ENCODE data around the gene CFAP90. TPM values are rescaled to one million over a fixed set of nuclear protein-coding genes. Genes with fewer than 3 reads are reported as not detected.

Gene CFAP90
- polyA plus RNA-seq, 1 experiment: 0.10 TPM

DNA sequence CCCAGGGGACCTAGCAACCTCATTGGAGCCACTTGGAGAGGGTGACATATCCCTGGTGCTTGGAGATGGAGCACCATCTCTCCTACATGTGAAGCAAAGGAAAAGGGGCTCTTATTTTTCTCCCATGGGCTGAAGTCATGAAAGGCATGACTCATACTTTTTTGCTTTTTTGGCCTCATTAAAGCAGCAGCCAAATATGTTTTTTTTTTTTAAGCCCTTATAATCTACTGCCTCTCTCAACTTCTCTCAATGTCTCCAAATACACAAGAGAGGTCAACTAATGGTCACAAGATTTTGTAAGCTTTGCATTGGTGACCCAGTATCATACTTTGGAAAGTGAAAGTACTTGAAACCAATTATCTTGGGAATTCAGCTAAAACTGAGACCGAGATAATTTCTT lies 1.6 kb upstream of the CFAP90 start:
- Histone ChIP-seq H3K27me3 (ENCODE audit: control insufficient read depth, insufficient read depth, low read length) (peaks cover 26% of the 10 kb centered on the region), H3K4me3 (ENCODE audit: low read depth, low read length) (no peak overlapping the region), H3K27ac (ENCODE audit: low read depth, low read length) (no peak overlapping the region), H3K9me3 (ENCODE audit: control insufficient read depth, insufficient read depth, low read length) (peaks cover 5% of the 10 kb centered on the region; the same call in 1 of the 2 replicates)
- DNase-seq (ENCODE audit: low read depth, low spot score): no peak
- ChIA-PET POLR2A (no interaction called here), CTCF (no interaction called here)
- TF ChIP-seq, protein P1, sequence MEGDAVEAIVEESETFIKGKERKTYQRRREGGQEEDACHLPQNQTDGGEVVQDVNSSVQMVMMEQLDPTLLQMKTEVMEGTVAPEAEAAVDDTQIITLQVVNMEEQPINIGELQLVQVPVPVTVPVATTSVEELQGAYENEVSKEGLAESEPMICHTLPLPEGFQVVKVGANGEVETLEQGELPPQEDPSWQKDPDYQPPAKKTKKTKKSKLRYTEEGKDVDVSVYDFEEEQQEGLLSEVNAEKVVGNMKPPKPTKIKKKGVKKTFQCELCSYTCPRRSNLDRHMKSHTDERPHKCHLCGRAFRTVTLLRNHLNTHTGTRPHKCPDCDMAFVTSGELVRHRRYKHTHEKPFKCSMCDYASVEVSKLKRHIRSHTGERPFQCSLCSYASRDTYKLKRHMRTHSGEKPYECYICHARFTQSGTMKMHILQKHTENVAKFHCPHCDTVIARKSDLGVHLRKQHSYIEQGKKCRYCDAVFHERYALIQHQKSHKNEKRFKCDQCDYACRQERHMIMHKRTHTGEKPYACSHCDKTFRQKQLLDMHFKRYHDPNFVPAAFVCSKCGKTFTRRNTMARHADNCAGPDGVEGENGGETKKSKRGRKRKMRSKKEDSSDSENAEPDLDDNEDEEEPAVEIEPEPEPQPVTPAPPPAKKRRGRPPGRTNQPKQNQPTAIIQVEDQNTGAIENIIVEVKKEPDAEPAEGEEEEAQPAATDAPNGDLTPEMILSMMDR (IDR thresholded peaks at IDR 0.05; ENCODE audit: low read depth, low read length): no peak

DNA sequence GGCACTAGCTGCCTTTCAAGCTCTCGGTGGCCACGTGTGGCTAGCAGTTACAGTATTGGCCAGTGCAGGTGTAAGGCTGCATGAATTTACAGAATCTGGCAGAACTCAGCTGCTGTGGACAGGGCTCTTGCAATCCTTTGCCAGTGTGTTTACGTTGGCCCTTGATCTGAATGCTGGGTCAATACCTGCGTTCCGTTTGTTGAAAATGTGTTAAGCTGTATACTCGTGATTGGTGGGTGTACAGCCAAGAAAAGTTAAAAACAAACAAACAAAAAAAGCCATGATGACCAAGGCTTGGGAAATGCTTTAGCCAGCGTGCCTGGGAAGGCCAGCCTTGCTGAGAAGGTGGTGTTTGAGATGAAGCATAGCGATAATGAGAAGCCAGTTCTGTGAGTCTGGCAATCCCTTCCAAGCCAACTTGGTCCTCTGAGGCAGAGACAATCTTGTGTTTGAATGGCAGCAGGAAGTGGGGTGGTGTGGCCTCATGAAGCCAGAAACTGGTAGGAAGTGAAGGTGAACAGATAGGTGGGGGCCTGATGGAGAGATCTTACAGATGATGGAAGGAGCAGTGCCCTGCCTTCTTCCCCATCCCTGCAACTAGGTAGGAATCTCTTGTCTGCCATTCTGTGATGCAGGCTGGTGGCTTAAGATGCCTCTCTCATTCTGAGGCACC lies 820 bp upstream of the CFAP90 start:
- H3K9me3 ChIP-seq (ENCODE audit: control insufficient read depth, insufficient read depth, low read length): peaks cover 5% of the 10 kb centered on the region; the same call in 1 of the 2 replicates
- POLR2A ChIA-PET: interaction anchor here (0.8 kb wide), 1 partner anchor 17 kb away, joined by 3 read pairs; the partner anchor contains the start of genes FASTKD3 and MTRR
- TF ChIP-seq, protein P1 (IDR thresholded peaks at IDR 0.05; ENCODE audit: low read depth, low read length): no peak
- peaks cover 26% of the 10 kb centered on the region for H3K27me3 ChIP-seq (ENCODE audit: control insufficient read depth, insufficient read depth, low read length)
- no peak for DNase-seq (ENCODE audit: low read depth, low spot score)
- CTCF ChIA-PET: interaction anchor here (0.6 to 0.8 kb wide), 3 partner anchors 22 to 465 kb away, joined by 3 to 5 read pairs (median 3); no protein-coding TSS in a partner anchor
- H3K4me3 ChIP-seq (ENCODE audit: low read depth, low read length): no peak overlapping the region
- H3K27ac ChIP-seq (ENCODE audit: low read depth, low read length): no peak overlapping the region

DNA sequence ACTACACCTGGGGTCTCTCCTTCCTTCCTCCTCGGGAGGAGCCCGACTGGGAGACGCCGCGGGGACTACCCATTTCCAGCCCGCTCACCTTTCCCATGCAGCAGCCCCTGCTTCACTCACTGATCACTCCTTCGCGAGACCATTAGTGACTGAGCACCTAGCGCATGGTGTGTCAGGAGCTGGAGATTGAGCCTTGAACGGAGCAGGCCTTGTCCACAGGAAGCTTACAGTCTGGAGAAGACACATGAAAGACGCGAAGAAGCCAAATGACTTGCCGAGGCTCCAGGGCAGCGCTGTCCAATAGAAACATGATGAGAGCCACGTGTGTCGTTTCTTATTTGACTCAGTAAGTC lies 283 bp upstream of the CFAP90 start:
- TF ChIP-seq, protein P1 (IDR thresholded peaks at IDR 0.05; ENCODE audit: low read depth, low read length): no peak

DNA sequence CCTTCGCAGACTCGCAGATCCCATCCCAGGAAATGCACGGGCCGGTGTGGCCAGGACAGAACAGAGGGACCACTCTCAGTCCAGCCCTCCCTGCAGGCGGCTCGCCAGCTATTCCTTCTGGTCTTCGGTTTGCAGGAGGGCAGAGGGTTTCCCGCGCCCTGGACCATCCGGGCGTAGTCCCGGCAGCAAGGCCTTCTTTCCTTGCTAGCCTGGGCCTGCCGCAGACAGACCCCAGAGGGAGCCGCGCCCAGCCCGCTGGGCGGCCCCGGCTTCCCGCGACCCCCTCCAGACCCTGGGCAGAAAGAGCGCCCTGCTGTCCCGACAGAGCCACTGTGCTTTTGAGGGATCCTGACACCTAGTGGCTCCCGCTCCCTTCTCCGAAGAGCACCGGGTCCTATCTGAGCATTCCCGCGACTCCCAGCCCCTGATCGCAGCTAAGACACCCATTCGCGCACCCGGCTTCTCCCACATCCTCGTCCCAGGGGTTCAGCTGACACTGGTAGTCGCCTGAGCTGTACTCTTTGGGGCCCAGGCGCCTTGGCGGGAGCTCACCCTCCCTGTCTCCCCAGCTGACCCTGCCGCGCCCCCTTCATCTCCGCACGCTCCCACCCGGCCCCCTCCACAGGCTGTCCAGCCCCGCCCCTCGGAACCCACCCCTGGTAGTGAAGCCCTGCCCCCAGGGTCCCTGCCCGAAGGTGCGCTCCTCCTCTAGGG lies 1.1 kb downstream of the CFAP90 start:
- no peak for DNase-seq (ENCODE audit: low read depth, low spot score)
- Histone ChIP-seq H3K9me3 (ENCODE audit: control insufficient read depth, insufficient read depth, low read length) (peaks cover 5% of the 10 kb centered on the region; the same call in 1 of the 2 replicates), H3K27ac (ENCODE audit: low read depth, low read length) (no peak overlapping the region), H3K4me3 (ENCODE audit: low read depth, low read length) (0 out of 2 replicates have a peak overlapping the region, but pooled peaks have one; percentile 10), H3K27me3 (ENCODE audit: control insufficient read depth, insufficient read depth, low read length) (peaks cover 26% of the 10 kb centered on the region)
- ChIA-PET CTCF (interaction anchor here (1.1 kb wide), 1 partner anchor 10 kb away, joined by 5 read pairs; no protein-coding TSS in a partner anchor), POLR2A (no interaction called here)
- TF ChIP-seq, protein P1 (IDR thresholded peaks at IDR 0.05; ENCODE audit: low read depth, low read length): no peak

More for the DNA sequence above, 283 bp upstream of the CFAP90 start:
- ChIA-PET POLR2A (interaction anchor here (0.8 kb wide), 1 partner anchor 18 kb away, joined by 3 read pairs; the partner anchor contains the start of genes FASTKD3 and MTRR), CTCF (interaction anchor here (0.6 to 0.9 kb wide), 4 partner anchors 18 to 464 kb away, joined by 3 to 5 read pairs (median 3); partner anchors contain the start of genes FASTKD3 and MTRR)
- H3K4me3 ChIP-seq (ENCODE audit: low read depth, low read length): peak overlapping the region; percentile 59
- H3K27ac ChIP-seq (ENCODE audit: low read depth, low read length): no peak overlapping the region
- DNase-seq (ENCODE audit: low read depth, low spot score): no peak
- peaks cover 26% of the 10 kb centered on the region for H3K27me3 ChIP-seq (ENCODE audit: control insufficient read depth, insufficient read depth, low read length)
- peaks cover 5% of the 10 kb centered on the region; the same call in 1 of the 2 replicates for H3K9me3 ChIP-seq (ENCODE audit: control insufficient read depth, insufficient read depth, low read length)

All from AG04450 (cell line).